WI38 (cell line): Measurements from ENCODE around the gene ACCS.
A peak's percentile ranks its signal among the peaks of the same experiment; 100 is the strongest.

ENCODE experiments used
- H3K4me3 ChIP-seq: 2 replicates; pipeline ENCODE4 v1.5.1; 2011; ENCODE audit warnings: low read depth, mild to moderate bottlenecking, control low read depth, low read length
- TF ChIP-seq, protein P1 (sequence below): IDR thresholded peaks from 2 replicates; pipeline ENCODE4 v1.5.1; 2012; ENCODE audit warnings: low read depth, mild to moderate bottlenecking, control low read depth, low read length

Gene ACCS

DNA sequence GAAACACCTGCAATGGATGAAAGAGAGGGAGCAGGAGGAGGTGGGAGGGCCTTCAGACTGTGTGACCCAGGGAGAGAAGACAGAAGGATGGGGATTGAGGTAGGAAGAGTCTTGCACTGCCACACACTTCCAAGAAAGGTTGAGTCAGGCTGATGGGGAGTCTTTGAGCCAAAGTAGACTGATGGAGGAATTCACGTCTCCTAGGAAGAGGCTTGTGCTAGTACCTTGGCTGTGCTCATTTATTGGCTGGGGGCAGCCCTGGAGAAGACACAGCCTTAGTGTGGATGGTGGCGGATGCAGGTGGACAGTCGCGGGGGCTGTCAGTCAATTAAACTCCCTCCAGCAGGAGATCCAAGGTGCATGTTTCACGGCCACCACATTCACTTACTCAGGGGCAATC lies 34.5 kb upstream of the ACCS start:
- H3K4me3 ChIP-seq, result no peak overlapping the region
- TF ChIP-seq, protein P1, sequence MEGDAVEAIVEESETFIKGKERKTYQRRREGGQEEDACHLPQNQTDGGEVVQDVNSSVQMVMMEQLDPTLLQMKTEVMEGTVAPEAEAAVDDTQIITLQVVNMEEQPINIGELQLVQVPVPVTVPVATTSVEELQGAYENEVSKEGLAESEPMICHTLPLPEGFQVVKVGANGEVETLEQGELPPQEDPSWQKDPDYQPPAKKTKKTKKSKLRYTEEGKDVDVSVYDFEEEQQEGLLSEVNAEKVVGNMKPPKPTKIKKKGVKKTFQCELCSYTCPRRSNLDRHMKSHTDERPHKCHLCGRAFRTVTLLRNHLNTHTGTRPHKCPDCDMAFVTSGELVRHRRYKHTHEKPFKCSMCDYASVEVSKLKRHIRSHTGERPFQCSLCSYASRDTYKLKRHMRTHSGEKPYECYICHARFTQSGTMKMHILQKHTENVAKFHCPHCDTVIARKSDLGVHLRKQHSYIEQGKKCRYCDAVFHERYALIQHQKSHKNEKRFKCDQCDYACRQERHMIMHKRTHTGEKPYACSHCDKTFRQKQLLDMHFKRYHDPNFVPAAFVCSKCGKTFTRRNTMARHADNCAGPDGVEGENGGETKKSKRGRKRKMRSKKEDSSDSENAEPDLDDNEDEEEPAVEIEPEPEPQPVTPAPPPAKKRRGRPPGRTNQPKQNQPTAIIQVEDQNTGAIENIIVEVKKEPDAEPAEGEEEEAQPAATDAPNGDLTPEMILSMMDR, result no peak

DNA sequence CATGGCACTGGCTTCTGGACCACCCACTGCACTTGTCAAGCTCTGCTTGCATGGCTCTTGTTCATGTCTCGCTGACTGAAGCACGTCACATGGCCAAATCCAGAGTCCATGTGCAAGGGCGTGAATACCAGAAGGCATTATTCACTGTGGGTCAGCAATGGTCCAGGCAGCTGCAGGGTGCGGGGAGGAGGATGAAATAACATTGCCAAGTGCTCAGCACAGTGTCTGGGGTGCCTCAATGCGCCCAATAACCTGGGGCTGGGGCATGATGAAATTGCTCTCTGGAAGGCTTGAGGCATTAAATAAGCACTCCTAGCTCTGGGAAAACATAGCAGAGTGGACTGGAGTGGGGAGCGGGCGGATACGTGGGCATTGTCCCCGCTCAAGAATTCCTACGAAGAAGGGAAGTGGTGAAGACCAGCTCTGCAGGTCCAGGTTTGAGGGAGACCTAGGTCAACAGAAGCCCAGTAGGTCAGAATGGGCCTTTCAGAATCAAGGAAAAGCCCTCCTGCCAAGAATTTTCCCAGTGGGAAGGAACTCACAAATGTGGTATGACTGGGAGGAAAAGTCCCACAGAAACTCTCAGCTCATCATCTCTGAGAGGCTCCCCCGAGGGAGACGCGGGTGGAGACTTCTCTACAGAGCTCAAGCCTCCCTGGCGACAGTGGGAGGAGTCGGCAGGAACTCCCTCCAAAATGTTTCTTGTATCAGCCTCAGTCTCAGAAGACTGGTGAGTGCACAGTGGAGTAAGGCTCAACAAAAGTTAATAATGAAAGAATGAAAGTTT lies 33.6 kb upstream of the ACCS start:
- TF ChIP-seq, protein P1, result no peak
- no peak overlapping the region for H3K4me3 ChIP-seq

DNA sequence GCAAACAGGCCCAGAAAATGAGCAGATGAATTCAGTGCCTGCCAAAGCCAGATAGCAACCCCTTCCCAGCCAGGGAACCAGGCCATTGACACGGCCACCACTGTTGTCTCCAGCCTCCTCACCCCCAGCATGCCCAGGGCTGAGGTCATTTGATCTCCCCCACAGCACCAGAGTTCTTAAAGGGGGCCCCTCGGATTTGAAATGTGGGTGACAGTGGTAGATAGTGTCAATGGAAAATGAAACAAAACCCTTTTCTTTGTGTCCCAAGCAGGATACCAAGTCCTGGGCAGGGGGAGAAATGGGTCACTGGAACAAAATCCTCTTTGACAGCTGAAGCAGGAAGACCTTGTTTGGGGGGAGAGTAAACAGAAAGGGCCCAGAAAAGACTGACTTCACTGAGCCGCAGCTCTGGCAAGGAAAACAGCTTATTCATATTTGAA lies 32.6 kb upstream of the ACCS start:
- TF ChIP-seq, protein P1, result no peak
- no peak overlapping the region for H3K4me3 ChIP-seq

DNA sequence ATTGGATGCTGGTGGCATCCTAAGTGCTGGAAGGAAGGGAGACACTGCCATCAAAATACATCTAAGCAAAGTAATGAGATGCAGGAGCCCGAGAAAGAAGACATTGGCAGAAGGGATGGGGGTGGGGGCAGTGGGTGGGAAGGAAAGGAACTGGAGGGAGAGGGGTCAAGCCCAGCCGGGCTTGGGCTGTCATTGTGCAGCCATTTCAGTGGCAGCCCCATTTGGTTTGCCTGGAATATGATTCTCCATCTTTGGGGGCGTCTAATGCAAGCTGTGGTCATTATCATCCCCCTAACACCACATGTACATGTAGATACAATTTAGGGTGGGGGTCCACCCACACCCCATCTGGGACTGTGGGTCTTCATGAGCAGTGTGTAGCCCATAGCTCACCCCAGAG lies 32.2 kb upstream of the ACCS start:
- H3K4me3 ChIP-seq, result no peak overlapping the region

DNA sequence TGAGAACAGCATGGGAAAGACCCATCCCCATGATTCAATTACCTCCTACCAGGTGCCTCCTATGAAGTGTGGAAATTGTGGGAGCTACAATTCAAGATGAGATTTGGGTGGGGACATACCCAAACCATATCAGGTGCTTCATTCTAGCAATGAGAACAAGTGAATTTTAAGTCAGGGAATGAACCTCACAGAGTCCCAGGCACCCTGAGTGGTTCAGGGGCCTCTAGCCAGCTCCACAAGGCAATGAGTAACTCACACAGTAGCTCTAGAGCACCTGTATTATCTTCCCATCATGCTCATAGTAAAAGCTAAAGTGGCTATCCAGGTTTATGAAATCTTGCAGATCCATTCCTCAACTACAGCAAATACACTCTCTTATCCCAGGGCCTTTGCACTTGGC lies 31.4 kb upstream of the ACCS start:
- H3K4me3 ChIP-seq, result no peak overlapping the region
- TF ChIP-seq, protein P1, result no peak

More for the DNA sequence above, 32.2 kb upstream of the ACCS start:
- TF ChIP-seq, protein P1, result no peak

DNA sequence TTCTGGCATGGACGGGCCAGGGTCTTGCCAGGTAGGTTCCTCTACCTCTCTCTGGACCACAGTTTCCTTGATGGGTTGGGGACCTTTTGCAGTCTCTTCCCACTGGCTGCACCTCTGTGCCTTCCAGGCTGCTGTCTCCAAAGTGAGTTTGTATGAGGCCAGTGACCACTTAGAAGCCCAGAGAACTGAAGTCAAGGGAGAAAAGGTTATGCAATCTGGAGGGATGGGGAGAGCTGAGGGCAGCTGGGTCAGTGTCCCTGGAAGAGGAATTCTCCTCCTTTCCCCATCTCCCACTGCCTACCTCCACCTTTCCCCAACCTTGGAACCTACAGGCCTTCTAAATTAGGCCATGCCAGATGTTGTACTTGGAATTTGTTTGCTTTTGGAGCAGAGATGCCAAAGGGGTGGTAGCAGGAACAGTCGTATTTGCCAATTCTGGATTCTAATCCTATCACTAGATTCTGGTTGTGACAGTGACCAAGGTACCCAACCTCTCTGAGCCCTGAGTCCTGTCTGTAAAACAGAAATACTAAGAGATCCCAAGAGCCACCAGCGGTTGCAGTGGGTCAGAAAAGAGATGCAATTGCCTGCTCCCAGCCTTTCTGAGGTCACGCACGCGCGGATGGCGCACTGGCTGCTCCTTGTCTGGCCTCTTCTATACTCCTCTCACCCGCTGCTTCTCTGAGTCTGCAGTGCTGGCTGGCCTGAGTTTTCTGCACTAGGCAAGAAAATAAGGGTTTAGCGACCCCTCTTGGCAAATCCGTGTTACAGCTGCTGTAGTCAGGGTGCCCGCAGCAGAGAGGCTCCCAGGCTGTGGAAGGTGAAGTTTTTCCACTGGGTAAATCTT lies 29.0 kb upstream of the ACCS start:
- TF ChIP-seq, protein P1, result peak; percentile 84
- H3K4me3 ChIP-seq, result no peak overlapping the region

DNA sequence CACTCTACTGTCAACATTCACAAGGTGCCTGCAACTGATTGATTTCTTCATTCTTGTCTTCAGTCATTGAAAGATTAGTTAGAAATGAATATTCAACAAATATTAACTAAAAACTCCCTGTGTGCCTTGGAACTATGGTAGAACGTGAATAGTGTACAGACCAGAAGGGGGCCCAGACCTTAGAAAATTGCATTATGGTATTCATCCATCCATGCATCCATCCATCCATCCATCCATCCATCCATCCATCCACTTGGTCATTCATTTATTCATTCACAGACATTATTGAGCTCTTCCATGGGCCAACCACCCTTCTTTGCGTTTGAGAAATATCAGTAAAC lies 28.4 kb upstream of the ACCS start:
- no peak overlapping the region for H3K4me3 ChIP-seq
- TF ChIP-seq, protein P1, result no peak
